Ascending aorta (tissue), 2 donors: ENCODE measurements around the gene NCDN. TPM values are rescaled to one million over a fixed set of nuclear protein-coding genes. Genes with fewer than 3 reads are reported as not detected.

Experiments used
- DNase-seq, 2 donors: peaks; one replicate each; pipeline ENCODE4 v3.0.0-alpha.2; 2019; ENCODE audit warnings: low spot score in 2 of 2
- H3K27ac ChIP-seq, 2 donors: fragments of 200-600 bp; sonication (generic); one replicate each; pipeline ENCODE4 v1.5.1; 2016 to 2017; ENCODE audit warnings: mild to moderate bottlenecking in 1 of 2
- H3K27me3 ChIP-seq: fragments of 200-600 bp; sonication (generic); one replicate; pipeline ENCODE4 v1.5.1; 2017
- H3K36me3 ChIP-seq, 2 donors: fragments of 200-600 bp; sonication (generic); one replicate each; pipeline ENCODE4 v1.5.1; 2016
- H3K4me1 ChIP-seq, 2 donors: fragments of 200-600 bp; sonication (generic); one replicate each; pipeline ENCODE4 v1.5.1; 2016 to 2017; ENCODE audit warnings: mild to moderate bottlenecking in 1 of 2
- H3K4me3 ChIP-seq, 2 donors: fragments of 200-600 bp; sonication (generic); one replicate each; pipeline ENCODE4 v1.5.1; 2016 to 2017; ENCODE audit warnings: mild to moderate bottlenecking in 1 of 2
- H3K9me3 ChIP-seq, 2 donors: fragments of 200-600 bp; sonication (generic); one replicate each; pipeline ENCODE4 v1.5.1; 2016
- intact Hi-C: fragments of 100-400 bp; cut with DNase I; formaldehyde crosslinking; loops from one replicate; pipeline ENCODE4 v1.15.1; 2023
- total RNA-seq: library from RNA; depleted of rRNA; stranded (reverse); fragments of >200 nt; gene quantifications from one replicate; pipeline ENCODE4 v1.1.0, GENCODE V29; 2016
- TF ChIP-seq, protein P1 (sequence below), 3 experiments: fragments of 200-600 bp in 2 of 3; fragments of 450-650 bp in 1 of 3; sonication (generic) in 2 of 3; IDR thresholded peaks; one replicate each; pipeline ENCODE4 v1.5.1; 2016 to 2019; ENCODE audit warnings: antibody characterized with exemption in 3 of 3, mild to moderate bottlenecking in 1 of 3, moderate library complexity in 1 of 3

Gene NCDN
- total RNA-seq, 1 donor from 2014 or later, result 20.1 TPM

DNA sequence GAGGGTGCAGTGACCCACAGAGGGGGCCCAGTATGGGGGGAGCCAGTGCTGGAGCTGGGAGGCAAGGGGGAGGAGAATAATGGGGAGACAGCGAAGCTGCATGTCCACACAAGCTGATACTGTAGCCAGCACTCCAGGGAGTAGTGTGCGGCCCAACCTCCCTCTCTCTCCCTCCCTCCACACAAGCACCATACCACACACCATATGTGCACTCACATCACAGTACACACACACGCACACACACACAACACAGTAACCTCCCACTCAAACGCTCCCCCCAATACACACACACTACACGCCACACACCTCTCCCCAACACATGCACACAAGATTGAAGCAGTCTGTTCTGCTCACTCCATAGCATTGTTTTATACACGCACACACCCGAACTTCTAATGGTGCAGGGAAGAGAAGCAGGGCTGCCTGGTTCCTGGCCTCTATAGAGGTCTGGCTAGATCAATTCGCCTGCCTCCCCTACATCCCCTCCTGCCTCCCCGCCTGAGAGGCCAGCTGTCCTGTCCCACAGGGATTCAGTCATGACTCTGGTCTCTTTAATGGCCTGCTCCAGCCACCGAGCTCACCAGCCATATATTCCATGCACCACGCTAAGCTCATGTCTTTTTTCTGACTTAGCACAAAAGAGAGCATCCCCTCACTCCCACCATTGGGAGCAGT, 3.8 kb downstream of the NCDN start:
- H3K9me3 ChIP-seq, result no peaks in the 10 kb centered on the region
- H3K27ac ChIP-seq, result peak overlapping the region in 1 of 2 donors; percentile 9
- TF ChIP-seq, protein P1, sequence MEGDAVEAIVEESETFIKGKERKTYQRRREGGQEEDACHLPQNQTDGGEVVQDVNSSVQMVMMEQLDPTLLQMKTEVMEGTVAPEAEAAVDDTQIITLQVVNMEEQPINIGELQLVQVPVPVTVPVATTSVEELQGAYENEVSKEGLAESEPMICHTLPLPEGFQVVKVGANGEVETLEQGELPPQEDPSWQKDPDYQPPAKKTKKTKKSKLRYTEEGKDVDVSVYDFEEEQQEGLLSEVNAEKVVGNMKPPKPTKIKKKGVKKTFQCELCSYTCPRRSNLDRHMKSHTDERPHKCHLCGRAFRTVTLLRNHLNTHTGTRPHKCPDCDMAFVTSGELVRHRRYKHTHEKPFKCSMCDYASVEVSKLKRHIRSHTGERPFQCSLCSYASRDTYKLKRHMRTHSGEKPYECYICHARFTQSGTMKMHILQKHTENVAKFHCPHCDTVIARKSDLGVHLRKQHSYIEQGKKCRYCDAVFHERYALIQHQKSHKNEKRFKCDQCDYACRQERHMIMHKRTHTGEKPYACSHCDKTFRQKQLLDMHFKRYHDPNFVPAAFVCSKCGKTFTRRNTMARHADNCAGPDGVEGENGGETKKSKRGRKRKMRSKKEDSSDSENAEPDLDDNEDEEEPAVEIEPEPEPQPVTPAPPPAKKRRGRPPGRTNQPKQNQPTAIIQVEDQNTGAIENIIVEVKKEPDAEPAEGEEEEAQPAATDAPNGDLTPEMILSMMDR (IDR thresholded peaks at IDR 0.05), result no peak
- H3K4me3 ChIP-seq, result peak overlapping the region in 1 of 2 donors; percentile 39
- intact Hi-C loops, result no loop called here
- peaks cover 2 to 26% of the 10 kb centered on the region in 2 donors for H3K4me1 ChIP-seq
- H3K27me3 ChIP-seq, result no peaks in the 10 kb centered on the region
- DNase-seq, result no peak
- H3K36me3 ChIP-seq, result peaks cover 10 to 38% of the 10 kb centered on the region in 2 donors

DNA sequence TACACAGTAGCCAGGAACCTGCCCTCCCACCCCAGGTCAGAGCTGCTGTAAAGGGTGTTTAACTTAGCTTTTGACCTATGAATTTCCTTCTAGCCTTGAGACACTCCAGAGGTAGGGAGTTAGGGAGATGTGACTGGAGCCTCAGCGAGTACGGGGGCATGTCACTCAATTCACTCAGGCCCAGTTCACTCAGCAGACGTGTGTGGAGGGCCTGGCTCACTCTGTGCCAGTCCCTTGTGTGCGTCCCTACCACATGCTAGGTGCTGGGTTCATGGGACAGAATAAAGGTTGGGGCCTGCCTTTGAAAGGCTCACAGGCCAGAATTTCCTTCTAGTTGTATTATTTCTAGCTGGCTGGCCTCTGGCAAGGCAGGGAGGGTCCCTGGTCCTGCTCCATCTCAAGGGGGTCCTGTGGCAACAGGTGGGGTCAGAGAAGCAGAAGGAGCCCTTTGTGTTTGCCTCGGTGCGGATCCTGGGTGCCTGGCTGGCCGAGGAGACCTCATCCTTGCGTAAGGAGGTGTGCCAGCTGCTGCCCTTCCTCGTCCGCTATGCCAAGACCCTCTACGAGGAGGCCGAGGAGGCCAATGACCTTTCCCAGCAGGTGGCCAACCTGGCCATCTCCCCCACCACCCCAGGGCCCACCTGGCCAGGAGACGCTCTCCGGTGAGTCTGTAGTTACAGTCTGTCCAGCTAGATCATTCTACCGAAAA, 4.5 kb downstream of the NCDN start:
- Histone ChIP-seq H3K36me3 (peaks cover 10 to 38% of the 10 kb centered on the region in 2 donors), H3K27ac (no peak overlapping the region), H3K4me1 (peaks cover 2 to 23% of the 10 kb centered on the region in 2 donors), H3K9me3 (no peaks in the 10 kb centered on the region), H3K27me3 (no peaks in the 10 kb centered on the region), H3K4me3 (no peak overlapping the region)
- no peak for DNase-seq
- intact Hi-C loops, result no loop called here
- TF ChIP-seq, protein P1 (IDR thresholded peaks at IDR 0.05), result no peak

DNA sequence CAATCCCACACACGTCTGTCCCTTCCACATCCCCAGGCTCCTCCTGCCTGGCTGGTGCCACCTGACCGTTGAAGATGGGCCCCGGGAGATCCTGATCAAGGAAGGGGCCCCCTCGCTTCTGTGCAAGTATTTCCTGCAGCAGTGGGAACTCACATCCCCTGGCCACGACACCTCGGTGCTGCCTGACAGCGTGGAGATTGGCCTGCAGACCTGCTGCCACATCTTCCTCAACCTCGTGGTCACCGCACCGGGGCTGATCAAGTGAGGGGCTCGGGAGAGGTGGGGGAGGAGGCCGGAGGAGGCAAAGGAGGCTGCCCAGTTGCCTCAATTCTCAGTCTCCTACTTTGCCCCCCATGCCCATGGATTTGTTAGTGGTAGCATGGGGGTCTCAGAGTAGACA, 5.6 kb downstream of the NCDN start:
- no peaks in the 10 kb centered on the region for H3K27me3 ChIP-seq
- H3K36me3 ChIP-seq, result peaks cover 10 to 38% of the 10 kb centered on the region in 2 donors
- no peaks in the 10 kb centered on the region for H3K9me3 ChIP-seq
- intact Hi-C loops, result no loop called here
- H3K4me3 ChIP-seq, result no peak overlapping the region
- no peak for DNase-seq
- TF ChIP-seq, protein P1 (IDR thresholded peaks at IDR 0.05), result no peak
- H3K4me1 ChIP-seq, result peaks cover 2 to 22% of the 10 kb centered on the region in 2 donors
- no peak overlapping the region for H3K27ac ChIP-seq

DNA sequence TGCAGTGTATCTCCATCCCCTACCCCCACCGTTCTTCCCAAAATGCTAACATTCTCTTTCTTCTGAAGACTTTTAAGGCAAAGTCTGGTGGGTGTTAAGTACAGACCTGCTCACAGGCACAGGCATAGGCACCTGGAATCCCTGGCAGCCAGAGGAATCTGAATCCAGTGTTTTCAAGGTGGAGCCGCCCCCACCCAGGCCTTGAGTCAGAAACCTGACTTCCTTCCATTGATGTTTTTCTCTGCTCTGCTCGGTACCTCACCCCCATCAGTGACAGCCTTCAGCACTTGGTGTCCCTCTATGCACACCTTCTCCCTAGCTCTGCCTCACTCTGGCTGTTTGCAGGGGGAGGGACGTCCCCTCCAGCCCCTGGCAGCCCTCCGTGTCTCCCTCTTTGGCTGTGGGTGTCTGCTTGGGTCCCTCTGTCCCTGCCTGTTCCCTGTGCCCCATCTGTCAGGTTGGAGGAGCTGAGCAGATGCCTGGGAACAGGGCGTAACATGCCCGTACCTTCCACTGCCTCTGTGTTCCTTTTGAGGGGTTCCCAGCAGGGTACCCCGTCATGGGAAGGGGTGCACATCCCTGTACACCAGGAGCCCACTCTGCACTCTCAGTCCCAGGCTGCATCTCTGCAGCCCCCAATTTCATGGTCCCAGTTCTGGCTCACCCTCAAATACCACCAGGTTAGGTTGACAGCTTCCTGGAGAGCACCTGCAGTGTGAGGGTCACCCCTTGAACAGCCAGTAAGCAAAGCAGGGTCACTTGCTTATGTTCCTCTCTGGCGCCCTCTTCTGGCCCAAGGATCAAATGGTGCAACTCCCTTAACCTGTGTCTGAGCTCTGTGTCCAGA, 6.7 kb downstream of the NCDN start:
- H3K27me3 ChIP-seq, result no peaks in the 10 kb centered on the region
- H3K36me3 ChIP-seq, result peaks cover 10 to 38% of the 10 kb centered on the region in 2 donors
- peaks cover 2 to 16% of the 10 kb centered on the region in 2 donors for H3K4me1 ChIP-seq
- peak in 1 of 2 donors; percentile 83 for DNase-seq
- H3K27ac ChIP-seq, result no peak overlapping the region
- TF ChIP-seq, protein P1 (IDR thresholded peaks at IDR 0.05), result peak; percentile 38 to 77 (median 69)
- H3K4me3 ChIP-seq, result no peak overlapping the region
- no peaks in the 10 kb centered on the region for H3K9me3 ChIP-seq
- intact Hi-C loops, result loop anchor here (1.0 kb wide), 1 partner anchor 113 kb away; no protein-coding TSS in a partner anchor

DNA sequence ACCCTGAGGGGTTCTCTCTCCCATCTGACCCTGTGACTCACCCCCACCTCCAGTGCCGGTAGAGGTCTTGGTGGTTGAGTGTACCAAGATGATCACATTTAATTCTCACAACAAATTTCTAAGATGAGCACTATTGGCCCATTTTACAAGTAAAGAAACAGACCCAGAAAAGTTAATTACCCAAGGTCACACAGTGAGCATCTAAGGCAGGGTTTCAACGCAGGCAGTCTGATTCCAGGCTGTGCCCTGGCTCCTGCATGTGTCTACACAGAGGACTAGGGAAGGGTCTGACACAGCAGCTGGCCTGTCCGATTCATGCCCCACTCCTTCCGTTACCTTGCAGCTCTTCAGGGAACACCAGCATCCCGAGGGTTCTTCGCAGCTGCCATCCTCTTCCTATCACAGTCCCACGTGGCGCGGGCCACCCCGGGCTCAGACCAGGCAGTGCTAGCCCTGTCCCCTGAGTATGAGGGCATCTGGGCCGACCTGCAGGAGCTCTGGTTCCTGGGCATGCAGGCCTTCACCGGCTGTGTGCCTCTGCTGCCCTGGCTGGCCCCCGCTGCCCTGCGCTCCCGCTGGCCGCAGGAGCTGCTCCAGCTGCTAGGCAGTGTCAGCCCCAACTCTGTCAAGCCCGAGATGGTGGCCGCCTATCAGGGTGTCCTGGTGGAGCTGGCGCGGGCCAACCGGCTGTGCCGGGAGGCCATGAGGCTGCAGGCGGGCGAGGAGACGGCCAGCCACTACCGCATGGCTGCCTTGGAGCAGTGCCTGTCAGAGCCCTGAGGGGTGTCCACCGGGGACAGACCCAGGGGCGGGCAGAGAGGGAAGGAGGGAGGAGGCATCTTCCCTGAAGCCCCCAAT, 7.5 kb downstream of the NCDN start:
- no peak overlapping the region for H3K4me3 ChIP-seq
- peaks cover 2 to 16% of the 10 kb centered on the region in 2 donors for H3K4me1 ChIP-seq
- intact Hi-C loops, result loop anchor here (1.0 kb wide), 1 partner anchor 114 kb away; no protein-coding TSS in a partner anchor
- no peak for DNase-seq
- no peak overlapping the region for H3K27ac ChIP-seq
- peaks cover 10 to 38% of the 10 kb centered on the region in 2 donors for H3K36me3 ChIP-seq
- TF ChIP-seq, protein P1 (IDR thresholded peaks at IDR 0.05), result peak in 1 of 3 experiments; percentile 15
- H3K9me3 ChIP-seq, result no peaks in the 10 kb centered on the region
- H3K27me3 ChIP-seq, result no peaks in the 10 kb centered on the region
